GM21723 (cell line): ENCODE data around the gene GTF2IRD1.
"Not testable (repeated sequence)": the region's sequence is repeated elsewhere in the genome, so short reads cannot be mapped to it uniquely, and the experiment has no call there.

Experiments
- ATAC-seq: cut with Tn5 transposase; IDR thresholded peaks from one replicate; pipeline ENCODE4 v1.9.1; 2021; ENCODE audit warnings: mild to moderate bottlenecking, moderate library complexity; ENCODE audit not compliant: unreplicated experiment

The GTF2IRD1 gene

GRCh38 chr7:74507538-74508319, 54.0 kb downstream of the GTF2IRD1 start:
- ATAC-seq: no peak

DNA sequence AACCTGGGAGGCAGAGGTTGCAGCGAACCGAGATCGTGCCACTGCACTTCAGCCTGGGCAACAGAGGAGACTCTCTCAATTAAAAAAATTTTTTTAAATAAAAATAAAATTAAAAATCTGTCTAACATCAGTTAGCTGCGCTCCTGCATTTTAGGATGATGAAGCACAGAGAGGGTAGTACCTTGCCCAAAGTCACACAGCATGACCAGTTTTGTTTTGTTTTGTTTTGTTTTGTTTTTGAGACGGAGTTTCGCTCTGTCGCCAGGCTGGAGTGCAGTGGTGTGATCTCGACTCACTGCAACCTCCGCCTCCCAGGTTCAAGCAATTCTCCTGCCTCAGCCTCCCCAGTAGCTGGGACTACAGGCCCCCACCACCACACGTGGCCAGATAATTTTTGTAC, 55.7 kb downstream of the GTF2IRD1 start:
- ATAC-seq: not testable (repeated sequence)

DNA sequence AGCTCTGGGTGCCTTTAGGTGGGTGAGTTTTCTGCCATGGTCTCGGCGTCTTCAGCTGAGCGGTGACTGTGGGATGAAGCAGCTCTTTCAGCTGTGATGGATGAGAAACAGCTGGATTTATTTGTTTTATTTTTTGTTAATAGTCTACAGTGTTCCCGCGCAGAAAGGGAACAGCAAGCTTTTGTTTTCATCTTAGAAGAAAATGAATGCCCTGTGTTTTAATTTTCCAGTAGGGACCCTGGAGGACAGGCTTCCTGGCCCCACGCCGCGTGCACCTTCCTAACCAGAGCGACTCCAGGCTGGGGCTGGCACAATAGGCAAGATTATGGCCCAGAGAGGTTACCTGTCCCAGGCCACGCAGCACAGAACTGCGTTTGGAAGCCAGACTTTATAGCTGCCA, 57.6 kb downstream of the GTF2IRD1 start:
- ATAC-seq: no peak

DNA sequence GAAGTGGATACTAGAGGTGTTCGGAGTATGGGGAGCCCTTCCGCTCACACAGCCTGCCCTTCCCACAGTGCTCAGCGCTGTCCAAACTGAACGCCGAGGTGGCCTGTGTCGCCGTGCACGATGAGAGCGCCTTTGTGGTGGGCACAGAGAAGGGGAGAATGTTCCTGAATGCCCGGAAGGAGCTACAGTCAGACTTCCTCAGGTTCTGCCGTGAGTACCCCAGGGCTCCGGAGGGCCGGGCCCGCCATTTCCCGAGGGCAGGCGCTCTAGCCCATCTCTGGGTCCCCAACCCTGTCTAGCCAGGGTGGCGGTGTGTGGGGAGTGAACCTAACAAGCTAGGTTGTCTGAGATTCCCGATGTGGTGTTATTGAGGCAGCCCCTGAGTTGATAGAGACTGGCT, 59.1 kb downstream of the GTF2IRD1 start:
- no peak for ATAC-seq

DNA sequence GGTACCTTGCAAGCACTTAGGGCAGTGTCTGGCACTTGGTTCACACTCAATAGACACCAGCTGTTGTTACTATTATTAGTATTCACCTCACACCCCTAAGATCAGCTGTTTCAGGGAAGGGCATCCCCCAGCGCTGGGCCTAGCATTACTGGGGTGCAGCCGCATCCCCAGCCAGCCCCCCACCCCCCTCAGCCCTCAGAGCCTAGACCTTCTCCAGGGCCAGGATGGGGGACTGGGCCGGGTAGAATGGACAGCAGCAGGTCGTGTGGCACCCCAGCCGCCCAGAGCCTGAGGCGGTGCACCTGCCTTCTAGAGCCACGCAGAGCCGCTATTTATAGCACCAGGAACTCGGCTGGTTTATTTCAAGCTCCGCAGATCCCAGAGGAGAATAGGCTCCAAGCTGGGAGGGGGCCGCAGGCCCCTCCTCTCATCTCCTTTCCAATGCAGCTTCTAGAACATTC, 60.5 kb downstream of the GTF2IRD1 start:
- ATAC-seq: no peak

- no peak for ATAC-seq
Measured at GRCh38 chr7:74515276-74515675, 61.6 kb downstream of the GTF2IRD1 start.

DNA sequence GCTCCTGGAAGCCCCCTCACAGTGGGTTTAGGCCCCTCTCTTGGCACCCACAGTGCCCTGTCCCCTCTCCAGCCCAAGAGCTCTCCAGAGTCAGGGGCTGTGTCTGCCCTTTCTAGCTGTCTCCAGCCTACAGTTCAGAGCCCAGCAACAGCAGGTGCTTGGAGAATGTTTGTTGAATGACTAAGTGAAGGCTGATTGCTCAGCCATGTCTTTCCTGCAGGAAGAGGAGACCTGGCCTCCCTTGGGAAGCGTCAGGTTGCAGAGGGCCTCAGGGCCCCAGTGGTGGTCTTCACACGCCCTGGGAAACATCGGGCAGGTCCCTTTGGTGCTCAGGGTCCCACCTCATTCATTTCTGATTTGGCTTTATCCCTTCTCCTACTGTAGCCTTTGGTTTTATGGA, 62.5 kb downstream of the GTF2IRD1 start:
- ATAC-seq: no peak

DNA sequence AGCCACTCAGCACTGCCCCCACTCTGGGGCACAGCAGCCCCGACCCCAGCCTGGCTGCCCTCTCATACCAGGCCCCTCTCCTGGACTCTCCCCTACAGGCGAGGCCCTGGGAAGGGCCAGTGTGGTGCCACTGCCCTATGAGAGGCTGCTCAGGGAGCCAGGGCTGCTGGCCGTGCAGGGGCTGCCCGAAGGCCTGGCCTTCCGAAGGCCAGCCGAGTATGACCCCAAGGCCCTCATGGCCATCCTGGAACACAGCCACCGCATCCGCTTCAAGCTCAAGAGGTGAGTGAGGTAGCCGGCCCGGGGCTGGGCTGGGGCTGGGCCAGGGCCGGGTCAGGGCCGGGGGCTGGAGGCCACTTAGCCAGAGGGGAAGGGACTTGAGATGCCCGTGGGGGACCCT, 64.3 kb downstream of the GTF2IRD1 start:
- ATAC-seq: no peak

DNA sequence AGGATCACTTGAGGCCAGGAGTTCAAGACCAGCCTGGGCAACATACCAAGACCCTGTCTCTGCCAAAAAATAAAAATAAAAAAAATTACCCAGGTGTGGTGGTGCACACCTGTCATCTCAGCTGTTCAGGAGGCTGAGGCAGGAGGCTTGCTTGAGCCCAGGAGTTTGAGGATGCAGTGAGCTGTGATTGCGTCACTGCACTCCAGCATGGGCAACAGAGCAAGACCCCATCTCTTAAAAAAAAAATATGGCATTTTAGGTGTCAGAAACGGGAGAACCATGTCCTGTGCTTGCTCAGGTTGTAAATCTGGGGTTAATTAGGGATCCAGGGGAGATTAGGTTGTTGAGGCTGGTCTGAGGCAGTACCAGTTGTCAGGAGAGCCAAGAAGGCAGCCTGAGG, 64.9 kb downstream of the GTF2IRD1 start:
- ATAC-seq: no peak

DNA sequence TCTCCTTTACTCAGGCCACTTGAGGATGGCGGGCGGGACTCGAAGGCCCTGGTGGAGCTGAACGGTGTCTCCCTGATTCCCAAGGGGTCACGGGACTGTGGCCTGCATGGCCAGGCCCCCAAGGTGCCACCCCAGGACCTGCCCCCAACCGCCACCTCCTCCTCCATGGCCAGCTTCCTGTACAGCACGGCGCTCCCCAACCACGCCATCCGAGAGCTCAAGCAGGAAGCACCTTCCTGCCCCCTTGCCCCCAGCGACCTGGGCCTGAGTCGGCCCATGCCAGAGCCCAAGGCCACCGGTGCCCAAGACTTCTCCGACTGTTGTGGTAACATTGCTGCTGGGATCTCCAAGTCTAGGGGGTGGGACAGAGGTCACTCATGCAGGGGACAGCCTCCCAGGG, 65.7 kb downstream of the GTF2IRD1 start:
- no peak for ATAC-seq

GRCh38 chr7:74521855-74522254, 68.1 kb downstream of the GTF2IRD1 start:
- ATAC-seq: no peak

- ATAC-seq: no peak
Measured at GRCh38 chr7:74522281-74522905, 68.7 kb downstream of the GTF2IRD1 start.

- ATAC-seq: no peak
Measured at GRCh38 chr7:74523015-74523414, 69.3 kb downstream of the GTF2IRD1 start.

GRCh38 chr7:74525140-74525539, 71.4 kb downstream of the GTF2IRD1 start:
- no peak for ATAC-seq

DNA sequence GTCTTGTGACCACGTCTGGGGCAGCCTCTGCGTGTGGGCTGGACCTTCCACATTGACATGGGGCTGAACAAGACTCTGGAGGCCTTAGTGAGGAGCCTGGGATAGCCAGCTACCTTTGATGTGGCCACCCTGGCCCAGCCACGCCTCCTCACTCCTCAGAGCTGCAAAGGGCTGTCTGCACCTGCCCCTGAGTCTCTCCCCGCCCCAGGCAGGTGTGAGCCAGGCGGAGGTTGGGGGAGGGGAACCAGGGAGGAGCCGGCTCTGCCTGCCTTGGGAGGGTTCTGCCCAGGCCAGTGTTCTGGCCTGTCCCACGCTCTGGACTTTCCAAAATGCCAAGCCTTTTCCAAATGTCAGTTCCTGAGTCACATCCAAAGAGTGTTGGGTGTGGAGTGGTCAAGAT, 72.2 kb downstream of the GTF2IRD1 start:
- ATAC-seq: no peak

GRCh38 chr7:74526780-74527179, 73.1 kb downstream of the GTF2IRD1 start:
- ATAC-seq: no peak

GRCh38 chr7:74527842-74528241, 74.1 kb downstream of the GTF2IRD1 start:
- no peak for ATAC-seq

DNA sequence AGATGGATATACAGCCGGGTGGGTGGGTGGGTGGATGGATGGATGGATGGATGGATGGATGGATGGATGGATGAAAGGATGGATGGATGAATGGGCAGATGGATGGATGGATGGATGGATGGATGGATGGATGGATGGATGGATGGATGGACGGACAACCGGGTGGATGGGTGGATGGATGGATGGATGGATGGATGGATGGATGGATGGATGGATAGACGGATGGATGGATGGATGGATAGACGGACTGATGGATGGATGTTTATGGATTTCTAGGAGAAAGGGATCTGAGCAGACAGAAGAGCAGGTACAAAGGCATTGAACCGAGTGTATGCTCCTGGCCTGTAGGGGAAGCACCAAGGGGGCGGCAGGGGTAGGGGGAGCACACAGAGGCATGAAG, 75.1 kb downstream of the GTF2IRD1 start:
- ATAC-seq: not testable (repeated sequence)

GRCh38 chr7:74535951-74536356, 82.2 kb downstream of the GTF2IRD1 start:
- ATAC-seq: no peak

GRCh38 chr7:74541937-74542336, 88.2 kb downstream of the GTF2IRD1 start:
- ATAC-seq: not testable (repeated sequence)

- no peak for ATAC-seq
Measured at GRCh38 chr7:74542558-74543117, 88.9 kb downstream of the GTF2IRD1 start.
